ENCODE data around the gene PRR36.

DNA sequence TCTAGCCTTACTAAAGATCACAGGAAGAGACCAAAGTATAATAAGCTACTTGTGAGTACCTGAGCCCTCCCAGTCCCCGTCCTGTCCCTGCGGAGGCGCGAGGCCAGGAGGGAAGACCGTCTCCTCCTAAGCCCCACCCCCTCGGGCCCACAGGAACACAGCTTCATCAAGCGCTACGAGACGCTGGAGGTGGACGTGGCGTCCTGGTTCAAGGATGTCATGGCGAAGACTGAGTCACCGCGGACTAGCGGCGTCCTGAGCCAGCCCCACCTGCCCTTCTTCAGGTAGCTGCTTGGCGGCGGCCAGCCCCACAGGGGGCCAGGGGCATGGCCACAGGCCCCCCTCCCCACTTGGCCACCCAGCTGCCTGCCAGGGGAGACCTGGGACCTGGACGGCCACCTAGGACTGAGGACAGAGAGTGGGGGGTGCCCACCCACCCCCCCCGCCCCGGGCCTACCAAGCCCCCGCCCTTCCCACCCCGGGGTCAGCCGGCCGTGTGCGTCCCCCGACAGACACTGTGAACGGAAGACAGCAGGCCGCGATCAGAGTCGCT lies 38.0 kb upstream of the PRR36 start:
- TF ChIP-seq POLR2A (IDR thresholded peaks at IDR 0.05), result no peak
- TF ChIP-seq, protein P1, sequence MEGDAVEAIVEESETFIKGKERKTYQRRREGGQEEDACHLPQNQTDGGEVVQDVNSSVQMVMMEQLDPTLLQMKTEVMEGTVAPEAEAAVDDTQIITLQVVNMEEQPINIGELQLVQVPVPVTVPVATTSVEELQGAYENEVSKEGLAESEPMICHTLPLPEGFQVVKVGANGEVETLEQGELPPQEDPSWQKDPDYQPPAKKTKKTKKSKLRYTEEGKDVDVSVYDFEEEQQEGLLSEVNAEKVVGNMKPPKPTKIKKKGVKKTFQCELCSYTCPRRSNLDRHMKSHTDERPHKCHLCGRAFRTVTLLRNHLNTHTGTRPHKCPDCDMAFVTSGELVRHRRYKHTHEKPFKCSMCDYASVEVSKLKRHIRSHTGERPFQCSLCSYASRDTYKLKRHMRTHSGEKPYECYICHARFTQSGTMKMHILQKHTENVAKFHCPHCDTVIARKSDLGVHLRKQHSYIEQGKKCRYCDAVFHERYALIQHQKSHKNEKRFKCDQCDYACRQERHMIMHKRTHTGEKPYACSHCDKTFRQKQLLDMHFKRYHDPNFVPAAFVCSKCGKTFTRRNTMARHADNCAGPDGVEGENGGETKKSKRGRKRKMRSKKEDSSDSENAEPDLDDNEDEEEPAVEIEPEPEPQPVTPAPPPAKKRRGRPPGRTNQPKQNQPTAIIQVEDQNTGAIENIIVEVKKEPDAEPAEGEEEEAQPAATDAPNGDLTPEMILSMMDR (IDR thresholded peaks at IDR 0.05 in 8 of 11, conservative IDR thresholded peaks at IDR 0.05 in 3 of 11), result no peak
